COLO668 (cell line): Measurements from ENCODE around the gene RASL11B.
A peak's percentile ranks its signal among the peaks of the same experiment; 100 is the strongest.

Experiments
- DNase-seq: peaks from one replicate; lab custom pipeline; 2025; ENCODE audit not compliant: unreplicated experiment; lab: John Stamatoyannopoulos, UW

RASL11B gene

GRCh38 chr4:52911684-52912294 is 49.7 kb downstream of the RASL11B start:
- peak; percentile 88 for DNase-seq

- no peak for DNase-seq
These were observed 50.5 kb downstream of the RASL11B start for GRCh38 chr4:52912608-52913007.

GRCh38 chr4:52914051-52914605 is 52.0 kb downstream of the RASL11B start:
- DNase-seq, result no peak

- no peak for DNase-seq
These were observed 53.1 kb downstream of the RASL11B start for GRCh38 chr4:52915191-52915590.

- no peak for DNase-seq
These were observed 53.7 kb downstream of the RASL11B start for GRCh38 chr4:52915730-52916300.
